Lower leg skin (tissue), 4 donors: Measurements from ENCODE around the gene THAP5. TPM values are rescaled to one million over a fixed set of nuclear protein-coding genes. Genes with fewer than 3 reads are reported as not detected.

Experiments
- DNase-seq, 2 donors: peaks; one replicate each; pipeline ENCODE4 v3.0.0-alpha.2; 2019; ENCODE audit warnings: low spot score in 2 of 2
- H3K4me3 ChIP-seq: fragments of 200-600 bp; sonication (generic); 2 replicates; pipeline ENCODE4 v1.5.1; 2017; ENCODE audit warnings: mild to moderate bottlenecking, low read depth; ENCODE audit not compliant: poor library complexity, severe bottlenecking
- POLR2A ChIP-seq, 2 donors: fragments of 450-650 bp; IDR thresholded peaks; one replicate each; pipeline ENCODE4 v1.6.1; 2016 to 2017; ENCODE audit warnings: antibody characterized with exemption in 2 of 2, mild to moderate bottlenecking in 1 of 2, moderate library complexity in 1 of 2
- WGBS, 2 donors: methylation state at CpG; one replicate each; pipeline ENCODE4 v1.1.5; 2018; 5-methylcytosine and 5-hydroxymethylcytosine counted together
- intact Hi-C: fragments of 100-400 bp; cut with DNase I; formaldehyde crosslinking; loops from one replicate; pipeline ENCODE4 v1.15.0; 2023; ENCODE audit warnings: low total_unique reads
- total RNA-seq, 4 donors: library from RNA; depleted of rRNA; stranded (reverse); fragments of >200 nt; gene quantifications; one replicate each; pipeline ENCODE4 v1.1.0, GENCODE V29; 2016
- TF ChIP-seq, protein P1 (sequence below), 3 donors: fragments of 450-650 bp; IDR thresholded peaks; one replicate each; pipeline ENCODE4 v1.5.1; 2016; ENCODE audit warnings: antibody characterized with exemption in 3 of 3, mild to moderate bottlenecking in 3 of 3, moderate library complexity in 2 of 3

Gene THAP5
- total RNA-seq, 4 donors from 2014 or later: 16.8 to 31.3 (median 20.3) TPM

DNA sequence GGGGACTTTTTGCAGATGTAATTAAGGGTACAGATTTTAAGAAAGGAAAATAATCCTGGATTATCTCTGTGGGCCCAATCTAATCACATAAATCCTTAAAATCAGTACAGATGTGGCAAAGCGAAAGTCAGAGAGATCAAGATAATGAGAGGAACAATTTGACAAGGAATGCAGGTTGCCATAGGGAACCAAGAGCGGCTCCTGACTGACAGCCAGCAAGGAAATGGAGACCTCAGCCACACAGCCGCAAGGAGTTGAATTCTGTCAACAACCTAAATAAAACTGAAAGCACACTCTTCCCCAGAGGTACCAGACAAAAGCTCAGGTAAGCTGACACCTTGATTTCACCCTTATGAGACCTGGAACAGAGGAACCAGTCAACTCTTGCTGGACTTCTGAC, 40.2 kb downstream of the THAP5 start:
- 49 to 65% methylated on average over 3 of the region's 3 CpGs for WGBS, 2 donors
- no peak for DNase-seq
- TF ChIP-seq, protein P1, sequence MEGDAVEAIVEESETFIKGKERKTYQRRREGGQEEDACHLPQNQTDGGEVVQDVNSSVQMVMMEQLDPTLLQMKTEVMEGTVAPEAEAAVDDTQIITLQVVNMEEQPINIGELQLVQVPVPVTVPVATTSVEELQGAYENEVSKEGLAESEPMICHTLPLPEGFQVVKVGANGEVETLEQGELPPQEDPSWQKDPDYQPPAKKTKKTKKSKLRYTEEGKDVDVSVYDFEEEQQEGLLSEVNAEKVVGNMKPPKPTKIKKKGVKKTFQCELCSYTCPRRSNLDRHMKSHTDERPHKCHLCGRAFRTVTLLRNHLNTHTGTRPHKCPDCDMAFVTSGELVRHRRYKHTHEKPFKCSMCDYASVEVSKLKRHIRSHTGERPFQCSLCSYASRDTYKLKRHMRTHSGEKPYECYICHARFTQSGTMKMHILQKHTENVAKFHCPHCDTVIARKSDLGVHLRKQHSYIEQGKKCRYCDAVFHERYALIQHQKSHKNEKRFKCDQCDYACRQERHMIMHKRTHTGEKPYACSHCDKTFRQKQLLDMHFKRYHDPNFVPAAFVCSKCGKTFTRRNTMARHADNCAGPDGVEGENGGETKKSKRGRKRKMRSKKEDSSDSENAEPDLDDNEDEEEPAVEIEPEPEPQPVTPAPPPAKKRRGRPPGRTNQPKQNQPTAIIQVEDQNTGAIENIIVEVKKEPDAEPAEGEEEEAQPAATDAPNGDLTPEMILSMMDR (IDR thresholded peaks at IDR 0.05): no peak
- no peak for TF ChIP-seq POLR2A (IDR thresholded peaks at IDR 0.05)
- intact Hi-C loops: no loop called here
- no peak overlapping the region for H3K4me3 ChIP-seq

- intact Hi-C loops: no loop called here
- no peak for TF ChIP-seq POLR2A (IDR thresholded peaks at IDR 0.05)
- TF ChIP-seq, protein P1 (IDR thresholded peaks at IDR 0.05): no peak
- no peak overlapping the region for H3K4me3 ChIP-seq
- DNase-seq: no peak
- WGBS, 2 donors: 58 to 64% methylated on average over 6 of the region's 6 CpGs
These were observed 41.3 kb downstream of the THAP5 start for GRCh38 chr7:108528183-108528712.

DNA sequence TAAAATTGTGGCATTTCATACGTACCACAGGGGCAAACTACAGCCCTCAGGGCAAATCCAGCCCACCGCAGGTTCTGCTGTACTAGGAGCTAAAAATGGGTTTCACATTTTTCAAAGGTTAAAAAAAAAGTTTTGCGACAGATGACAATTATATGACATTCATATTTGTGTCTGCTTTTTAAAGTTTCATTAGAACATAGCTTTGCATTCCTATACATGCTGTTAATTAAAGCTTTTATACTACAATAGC, 42.8 kb downstream of the THAP5 start:
- 8 to 9% methylated on average over 3 of the region's 3 CpGs for WGBS, 2 donors
- TF ChIP-seq POLR2A (IDR thresholded peaks at IDR 0.05): no peak
- TF ChIP-seq, protein P1 (IDR thresholded peaks at IDR 0.05): no peak
- intact Hi-C loops: no loop called here
- H3K4me3 ChIP-seq: no peak overlapping the region
- no peak for DNase-seq

- TF ChIP-seq POLR2A (IDR thresholded peaks at IDR 0.05): peak in 1 of 2 donors; percentile 52
- TF ChIP-seq, protein P1 (IDR thresholded peaks at IDR 0.05): no peak
- 0% methylated on average over 39 to 55 of the region's 64 CpGs for WGBS, 2 donors
- DNase-seq: peak; percentile 100
- intact Hi-C loops: no loop called here
- H3K4me3 ChIP-seq: peak within 1 kb of the TSS; percentile 53
These were observed 43.3 kb downstream of the THAP5 start, which contains the start of gene PNPLA8 for GRCh38 chr7:108525985-108526767. PNPLA8 (minus strand) TSS chr7:108526135; CDS start chr7:108515491, 10,644 bp downstream.

GRCh38 chr7:108525327-108525984, 44.0 kb downstream of the THAP5 start:
- intact Hi-C loops: no loop called here
- no peak for DNase-seq
- WGBS, 2 donors: 0 to 2% methylated on average over 22 of the region's 22 CpGs
- peak overlapping the region; percentile 53 for H3K4me3 ChIP-seq
- TF ChIP-seq, protein P1 (IDR thresholded peaks at IDR 0.05): no peak
- no peak for TF ChIP-seq POLR2A (IDR thresholded peaks at IDR 0.05)
